ENCODE results near the gene RAB5B. TPM values are rescaled to one million over a fixed set of nuclear protein-coding genes. Genes with fewer than 3 reads are reported as not detected.

Gene RAB5B
- total and polyA plus RNA-seq, 2 donors from 2014 or later = 72.5 to 112 TPM

- no peak overlapping the region for H3K9ac ChIP-seq (ENCODE audit: low read length in 3 of 3)
- no peaks in the 10 kb centered on the region for H3K9me3 ChIP-seq (ENCODE audit: control insufficient read depth in 2 of 3, insufficient read depth in 1 of 3, low read length in 3 of 3)
- TF ChIP-seq CTCF (IDR thresholded peaks at IDR 0.05; ENCODE audit: borderline replicate concordance, extremely low read depth, insufficient read depth) = no peak
- H3K4me1 ChIP-seq (ENCODE audit: control insufficient read depth in 2 of 3, insufficient read depth in 2 of 3, low read depth in 1 of 3, low read length in 3 of 3) = peaks cover 0 to 9% (median 0%) of the 10 kb centered on the region in 3 donors
- H3K27me3 ChIP-seq (ENCODE audit: control insufficient read depth, insufficient read depth, low read length) = peaks cover 8% of the 10 kb centered on the region
- no peak overlapping the region for H3K27ac ChIP-seq (ENCODE audit: low read depth in 2 of 2, low read length in 2 of 2)
- DNase-seq (no peak), FAIRE-seq (no peak)
- H3K4me3 ChIP-seq (ENCODE audit: low read length in 3 of 3) = no peak overlapping the region
- intact Hi-C loops (cut with DNase I) = no loop called here
- H3K36me3 ChIP-seq (ENCODE audit: control insufficient read depth in 2 of 3, insufficient read depth in 3 of 3, low read length in 3 of 3) = no peaks in the 10 kb centered on the region
Measured at GRCh38 chr12:55933799-55934742, 39.8 kb upstream of the RAB5B start.

GRCh38 chr12:55934773-55935172, 39.1 kb upstream of the RAB5B start:
- DNase-seq (no peak), FAIRE-seq (no peak)
- intact Hi-C loops (cut with DNase I) = no loop called here
- TF ChIP-seq CTCF (IDR thresholded peaks at IDR 0.05; ENCODE audit: borderline replicate concordance, extremely low read depth, insufficient read depth) = no peak
- Histone ChIP-seq H3K4me3 (ENCODE audit: low read length in 3 of 3) (no peak overlapping the region), H3K27me3 (ENCODE audit: control insufficient read depth, insufficient read depth, low read length) (peaks cover 8% of the 10 kb centered on the region), H3K9me3 (ENCODE audit: control insufficient read depth in 2 of 3, insufficient read depth in 1 of 3, low read length in 3 of 3) (no peaks in the 10 kb centered on the region), H3K27ac (ENCODE audit: low read depth in 2 of 2, low read length in 2 of 2) (no peak overlapping the region), H3K36me3 (ENCODE audit: control insufficient read depth in 2 of 3, insufficient read depth in 3 of 3, low read length in 3 of 3) (no peaks in the 10 kb centered on the region), H3K4me1 (ENCODE audit: control insufficient read depth in 2 of 3, insufficient read depth in 2 of 3, low read depth in 1 of 3, low read length in 3 of 3) (peaks cover 0 to 9% (median 0%) of the 10 kb centered on the region in 3 donors), H3K9ac (ENCODE audit: low read length in 3 of 3) (no peak overlapping the region)

- Histone ChIP-seq H3K9me3 (ENCODE audit: control insufficient read depth in 2 of 3, insufficient read depth in 1 of 3, low read length in 3 of 3) (no peaks in the 10 kb centered on the region), H3K9ac (ENCODE audit: low read length in 3 of 3) (no peak overlapping the region), H3K36me3 (ENCODE audit: control insufficient read depth in 2 of 3, insufficient read depth in 3 of 3, low read length in 3 of 3) (no peaks in the 10 kb centered on the region), H3K27me3 (ENCODE audit: control insufficient read depth, insufficient read depth, low read length) (peaks cover 8% of the 10 kb centered on the region), H3K4me3 (ENCODE audit: low read length in 3 of 3) (peak overlapping the region in 1 of 3 donors; percentile 19), H3K27ac (ENCODE audit: low read depth in 2 of 2, low read length in 2 of 2) (peak overlapping the region in 1 of 2 donors; percentile 63), H3K4me1 (ENCODE audit: control insufficient read depth in 2 of 3, insufficient read depth in 2 of 3, low read depth in 1 of 3, low read length in 3 of 3) (peaks cover 0 to 16% (median 0%) of the 10 kb centered on the region in 3 donors)
- DNase-seq (peak in 4 of 5 donors; percentile 15 to 84 (median 32)), FAIRE-seq (no peak)
- no peak for TF ChIP-seq CTCF (IDR thresholded peaks at IDR 0.05; ENCODE audit: borderline replicate concordance, extremely low read depth, insufficient read depth)
- intact Hi-C loops (cut with DNase I) = no loop called here
Measured at GRCh38 chr12:55935738-55936151, 38.1 kb upstream of the RAB5B start.

Measured in kidney (tissue), 14 donors.